Testis (tissue), 2 donors: Measurements from ENCODE around the gene CEP70.

Experiments
- CTCF ChIP-seq, 3 experiments: fragments of 450-650 bp in 2 of 3; fragments of 200-600 bp in 1 of 3; sonication (generic) in 1 of 3; IDR thresholded peaks; one replicate each; pipeline ENCODE4 v1.5.1; 2016 to 2019; ENCODE audit warnings: antibody characterized with exemption in 3 of 3, mild to moderate bottlenecking in 2 of 3, moderate library complexity in 1 of 3
- POLR2A ChIP-seq: fragments of 450-650 bp; IDR thresholded peaks from one replicate; pipeline ENCODE4 v1.6.1; 2017; ENCODE audit warnings: antibody characterized with exemption, mild to moderate bottlenecking, moderate library complexity

GRCh38 chr3:138460536-138461205, 133.4 kb downstream of the CEP70 start:
- TF ChIP-seq CTCF (IDR thresholded peaks at IDR 0.05), result no peak
- TF ChIP-seq POLR2A, result no peak
